Measurements from ENCODE around the gene TPGS2. TPM values are rescaled to one million over a fixed set of nuclear protein-coding genes. Genes with fewer than 3 reads are reported as not detected.

TPGS2 gene
- total RNA-seq, 1 experiment from 2014 or later: 93.3 TPM

DNA sequence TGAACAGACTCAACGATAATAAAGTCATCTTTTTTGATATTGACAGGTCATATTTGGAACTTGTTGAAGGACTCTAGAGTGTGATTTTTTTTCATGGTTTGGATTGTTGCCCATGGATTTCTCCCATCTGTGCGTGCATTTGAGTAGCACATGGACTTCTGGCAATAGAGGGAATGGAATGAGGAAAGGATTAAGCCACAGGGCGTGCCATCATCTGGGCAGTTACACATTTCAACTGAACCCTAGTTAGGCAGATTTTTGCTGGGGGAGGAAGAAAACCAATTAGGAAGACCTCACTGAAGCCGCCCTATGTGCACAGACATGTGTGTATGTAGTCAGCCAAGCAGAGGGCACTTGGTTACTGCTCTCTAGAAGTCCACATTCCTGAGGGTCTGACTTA is 72.6 kb downstream of the TPGS2 start:
- no peak overlapping the region for H3K4me3 ChIP-seq (replicated peaks in 1 of 2; ENCODE audit: low read depth in 1 of 2, low read length in 2 of 2)
- no peaks in the 10 kb centered on the region for H3K79me2 ChIP-seq (ENCODE audit: insufficient read depth, low read length)
- H3K9me2 ChIP-seq (ENCODE audit: insufficient read depth): no peaks in the 10 kb centered on the region
- no peak overlapping the region for H2AFZ ChIP-seq (ENCODE audit: low read depth, low read length, poor library complexity, severe bottlenecking)
- no TSS peak for BruUV-seq (replicated peaks)
- RAD21 ChIA-PET (ENCODE audit: low non-redundant PET in 1 of 2, low total read pairs in 2 of 2, uncharacterized antibody in 2 of 2, unreplicated experiment in 2 of 2): no interaction called here
- H3K4me2 ChIP-seq (ENCODE audit: low read length): no peak overlapping the region
- H3K9me3 ChIP-seq (ENCODE audit: control insufficient read depth in 1 of 2, insufficient read depth in 1 of 2, low read depth in 1 of 2, low read length in 2 of 2): no peaks in the 10 kb centered on the region
- H3K27ac ChIP-seq (ENCODE audit: low read depth, low read length): no peak overlapping the region
- no peak overlapping the region for H3K9ac ChIP-seq (ENCODE audit: low read length)
- POLR2A ChIA-PET: no interaction called here
- no peak for TF ChIP-seq RAD21 (IDR thresholded peaks at IDR 0.05; ENCODE audit: low read depth)
- no peak for TF ChIP-seq YY1 (IDR thresholded peaks at IDR 0.05; ENCODE audit: extremely low read depth, insufficient replicate concordance, low read depth, low read length)
- TF ChIP-seq, protein P1, sequence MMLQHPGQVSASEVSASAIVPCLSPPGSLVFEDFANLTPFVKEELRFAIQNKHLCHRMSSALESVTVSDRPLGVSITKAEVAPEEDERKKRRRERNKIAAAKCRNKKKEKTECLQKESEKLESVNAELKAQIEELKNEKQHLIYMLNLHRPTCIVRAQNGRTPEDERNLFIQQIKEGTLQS (IDR thresholded peaks at IDR 0.05): no peak
- TF ChIP-seq, protein P2, sequence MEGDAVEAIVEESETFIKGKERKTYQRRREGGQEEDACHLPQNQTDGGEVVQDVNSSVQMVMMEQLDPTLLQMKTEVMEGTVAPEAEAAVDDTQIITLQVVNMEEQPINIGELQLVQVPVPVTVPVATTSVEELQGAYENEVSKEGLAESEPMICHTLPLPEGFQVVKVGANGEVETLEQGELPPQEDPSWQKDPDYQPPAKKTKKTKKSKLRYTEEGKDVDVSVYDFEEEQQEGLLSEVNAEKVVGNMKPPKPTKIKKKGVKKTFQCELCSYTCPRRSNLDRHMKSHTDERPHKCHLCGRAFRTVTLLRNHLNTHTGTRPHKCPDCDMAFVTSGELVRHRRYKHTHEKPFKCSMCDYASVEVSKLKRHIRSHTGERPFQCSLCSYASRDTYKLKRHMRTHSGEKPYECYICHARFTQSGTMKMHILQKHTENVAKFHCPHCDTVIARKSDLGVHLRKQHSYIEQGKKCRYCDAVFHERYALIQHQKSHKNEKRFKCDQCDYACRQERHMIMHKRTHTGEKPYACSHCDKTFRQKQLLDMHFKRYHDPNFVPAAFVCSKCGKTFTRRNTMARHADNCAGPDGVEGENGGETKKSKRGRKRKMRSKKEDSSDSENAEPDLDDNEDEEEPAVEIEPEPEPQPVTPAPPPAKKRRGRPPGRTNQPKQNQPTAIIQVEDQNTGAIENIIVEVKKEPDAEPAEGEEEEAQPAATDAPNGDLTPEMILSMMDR (IDR thresholded peaks at IDR 0.05 in 2 of 3, conservative IDR thresholded peaks at IDR 0.05 in 1 of 3; ENCODE audit: borderline replicate concordance in 1 of 3, insufficient read depth in 1 of 3, low read depth in 2 of 3, low read length in 2 of 3): no peak
- TF ChIP-seq SIN3A (IDR thresholded peaks at IDR 0.05; ENCODE audit: low read depth): no peak
- no peak for TF ChIP-seq SP1 (IDR thresholded peaks at IDR 0.05; ENCODE audit: low read depth)
- no peak for TF ChIP-seq ELF1 (IDR thresholded peaks at IDR 0.05; ENCODE audit: borderline replicate concordance, low read depth)
- no peak for TF ChIP-seq POLR2A (IDR thresholded peaks at IDR 0.05; ENCODE audit: borderline replicate concordance, extremely low read depth, insufficient read depth, insufficient read length)
- TF ChIP-seq POLR2AphosphoS5 (IDR thresholded peaks at IDR 0.05; ENCODE audit: low read depth, low read length): no peak
- no peak for TF ChIP-seq EGR1 (IDR thresholded peaks at IDR 0.05; ENCODE audit: low read depth)
- TF ChIP-seq, protein P3, sequence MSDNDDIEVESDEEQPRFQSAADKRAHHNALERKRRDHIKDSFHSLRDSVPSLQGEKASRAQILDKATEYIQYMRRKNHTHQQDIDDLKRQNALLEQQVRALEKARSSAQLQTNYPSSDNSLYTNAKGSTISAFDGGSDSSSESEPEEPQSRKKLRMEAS (IDR thresholded peaks at IDR 0.05): no peak
- TF ChIP-seq, protein P4, sequence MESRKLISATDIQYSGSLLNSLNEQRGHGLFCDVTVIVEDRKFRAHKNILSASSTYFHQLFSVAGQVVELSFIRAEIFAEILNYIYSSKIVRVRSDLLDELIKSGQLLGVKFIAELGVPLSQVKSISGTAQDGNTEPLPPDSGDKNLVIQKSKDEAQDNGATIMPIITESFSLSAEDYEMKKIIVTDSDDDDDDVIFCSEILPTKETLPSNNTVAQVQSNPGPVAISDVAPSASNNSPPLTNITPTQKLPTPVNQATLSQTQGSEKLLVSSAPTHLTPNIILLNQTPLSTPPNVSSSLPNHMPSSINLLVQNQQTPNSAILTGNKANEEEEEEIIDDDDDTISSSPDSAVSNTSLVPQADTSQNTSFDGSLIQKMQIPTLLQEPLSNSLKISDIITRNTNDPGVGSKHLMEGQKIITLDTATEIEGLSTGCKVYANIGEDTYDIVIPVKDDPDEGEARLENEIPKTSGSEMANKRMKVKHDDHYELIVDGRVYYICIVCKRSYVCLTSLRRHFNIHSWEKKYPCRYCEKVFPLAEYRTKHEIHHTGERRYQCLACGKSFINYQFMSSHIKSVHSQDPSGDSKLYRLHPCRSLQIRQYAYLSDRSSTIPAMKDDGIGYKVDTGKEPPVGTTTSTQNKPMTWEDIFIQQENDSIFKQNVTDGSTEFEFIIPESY (IDR thresholded peaks at IDR 0.05; ENCODE audit: extremely low read depth, insufficient replicate concordance, low read length): no peak
- TF ChIP-seq, protein P5, sequence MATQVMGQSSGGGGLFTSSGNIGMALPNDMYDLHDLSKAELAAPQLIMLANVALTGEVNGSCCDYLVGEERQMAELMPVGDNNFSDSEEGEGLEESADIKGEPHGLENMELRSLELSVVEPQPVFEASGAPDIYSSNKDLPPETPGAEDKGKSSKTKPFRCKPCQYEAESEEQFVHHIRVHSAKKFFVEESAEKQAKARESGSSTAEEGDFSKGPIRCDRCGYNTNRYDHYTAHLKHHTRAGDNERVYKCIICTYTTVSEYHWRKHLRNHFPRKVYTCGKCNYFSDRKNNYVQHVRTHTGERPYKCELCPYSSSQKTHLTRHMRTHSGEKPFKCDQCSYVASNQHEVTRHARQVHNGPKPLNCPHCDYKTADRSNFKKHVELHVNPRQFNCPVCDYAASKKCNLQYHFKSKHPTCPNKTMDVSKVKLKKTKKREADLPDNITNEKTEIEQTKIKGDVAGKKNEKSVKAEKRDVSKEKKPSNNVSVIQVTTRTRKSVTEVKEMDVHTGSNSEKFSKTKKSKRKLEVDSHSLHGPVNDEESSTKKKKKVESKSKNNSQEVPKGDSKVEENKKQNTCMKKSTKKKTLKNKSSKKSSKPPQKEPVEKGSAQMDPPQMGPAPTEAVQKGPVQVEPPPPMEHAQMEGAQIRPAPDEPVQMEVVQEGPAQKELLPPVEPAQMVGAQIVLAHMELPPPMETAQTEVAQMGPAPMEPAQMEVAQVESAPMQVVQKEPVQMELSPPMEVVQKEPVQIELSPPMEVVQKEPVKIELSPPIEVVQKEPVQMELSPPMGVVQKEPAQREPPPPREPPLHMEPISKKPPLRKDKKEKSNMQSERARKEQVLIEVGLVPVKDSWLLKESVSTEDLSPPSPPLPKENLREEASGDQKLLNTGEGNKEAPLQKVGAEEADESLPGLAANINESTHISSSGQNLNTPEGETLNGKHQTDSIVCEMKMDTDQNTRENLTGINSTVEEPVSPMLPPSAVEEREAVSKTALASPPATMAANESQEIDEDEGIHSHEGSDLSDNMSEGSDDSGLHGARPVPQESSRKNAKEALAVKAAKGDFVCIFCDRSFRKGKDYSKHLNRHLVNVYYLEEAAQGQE (IDR thresholded peaks at IDR 0.05; ENCODE audit: low read depth): no peak
- TF ChIP-seq CEBPB (IDR thresholded peaks at IDR 0.05; ENCODE audit: low read depth): no peak
- no peak for TF ChIP-seq FOSL1 (IDR thresholded peaks at IDR 0.05; ENCODE audit: low read depth)
- TF ChIP-seq ZNF274 (IDR thresholded peaks at IDR 0.05; ENCODE audit: low read depth, low read length): no peak
- TF ChIP-seq JUND (IDR thresholded peaks at IDR 0.05): no peak
- no peak for TF ChIP-seq SRF (IDR thresholded peaks at IDR 0.05; ENCODE audit: low read depth)
- no peak for TF ChIP-seq EZH2phosphoT487 (IDR thresholded peaks at IDR 0.05; ENCODE audit: borderline replicate concordance)
- no peaks in the 10 kb centered on the region for H3K36me3 ChIP-seq (ENCODE audit: control insufficient read depth in 1 of 2, insufficient read depth in 2 of 2, low read length in 2 of 2)
- H3K4me1 ChIP-seq (ENCODE audit: control insufficient read depth in 1 of 2, insufficient read depth in 2 of 2, low read length in 2 of 2): no peaks in the 10 kb centered on the region; a peak in 1 of 4 replicates
- ATAC-seq: no peak
- no peaks in the 10 kb centered on the region for H4K20me1 ChIP-seq (ENCODE audit: insufficient read depth)
- CTCF ChIA-PET: interaction anchor here (1.4 kb wide), 1 partner anchor 660 kb away, joined by 4 read pairs; no protein-coding TSS in a partner anchor
- no peak for DNase-seq (ENCODE audit: low read depth, low spot score)
- H3K27me3 ChIP-seq (ENCODE audit: insufficient read depth, low read length): no peaks in the 10 kb centered on the region
- intact Hi-C loops (cut with micrococcal nuclease): loop anchor here (2.0 to 10.0 kb wide), 3 partner anchors 343 to 731 kb away; no protein-coding TSS in a partner anchor

Data from HCT116 (cell line).